GM12875 (cell line): ENCODE results near the gene CNTN1.

Experiments used
- H3K4me3 ChIP-seq: one replicate; pipeline ENCODE4 v1.5.1; 2011; ENCODE audit warnings: low read depth, low read length, control low read depth
- TF ChIP-seq, protein P1 (sequence below): IDR thresholded peaks from 2 replicates; pipeline ENCODE4 v1.5.1; 2011; ENCODE audit warnings: low read depth, mild to moderate bottlenecking, control low read depth, inconsistent platforms, low read length, moderate library complexity, borderline replicate concordance; ENCODE audit not compliant: insufficient read depth

The CNTN1 gene

GRCh38 chr12:41055875-41056577 is 363.8 kb downstream of the CNTN1 start:
- H3K4me3 ChIP-seq, result no peak overlapping the region
- TF ChIP-seq, protein P1, sequence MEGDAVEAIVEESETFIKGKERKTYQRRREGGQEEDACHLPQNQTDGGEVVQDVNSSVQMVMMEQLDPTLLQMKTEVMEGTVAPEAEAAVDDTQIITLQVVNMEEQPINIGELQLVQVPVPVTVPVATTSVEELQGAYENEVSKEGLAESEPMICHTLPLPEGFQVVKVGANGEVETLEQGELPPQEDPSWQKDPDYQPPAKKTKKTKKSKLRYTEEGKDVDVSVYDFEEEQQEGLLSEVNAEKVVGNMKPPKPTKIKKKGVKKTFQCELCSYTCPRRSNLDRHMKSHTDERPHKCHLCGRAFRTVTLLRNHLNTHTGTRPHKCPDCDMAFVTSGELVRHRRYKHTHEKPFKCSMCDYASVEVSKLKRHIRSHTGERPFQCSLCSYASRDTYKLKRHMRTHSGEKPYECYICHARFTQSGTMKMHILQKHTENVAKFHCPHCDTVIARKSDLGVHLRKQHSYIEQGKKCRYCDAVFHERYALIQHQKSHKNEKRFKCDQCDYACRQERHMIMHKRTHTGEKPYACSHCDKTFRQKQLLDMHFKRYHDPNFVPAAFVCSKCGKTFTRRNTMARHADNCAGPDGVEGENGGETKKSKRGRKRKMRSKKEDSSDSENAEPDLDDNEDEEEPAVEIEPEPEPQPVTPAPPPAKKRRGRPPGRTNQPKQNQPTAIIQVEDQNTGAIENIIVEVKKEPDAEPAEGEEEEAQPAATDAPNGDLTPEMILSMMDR, result no peak

- no peak overlapping the region for H3K4me3 ChIP-seq
- TF ChIP-seq, protein P1, result no peak
These were observed 366.0 kb downstream of the CNTN1 start for GRCh38 chr12:41058266-41058665.

DNA sequence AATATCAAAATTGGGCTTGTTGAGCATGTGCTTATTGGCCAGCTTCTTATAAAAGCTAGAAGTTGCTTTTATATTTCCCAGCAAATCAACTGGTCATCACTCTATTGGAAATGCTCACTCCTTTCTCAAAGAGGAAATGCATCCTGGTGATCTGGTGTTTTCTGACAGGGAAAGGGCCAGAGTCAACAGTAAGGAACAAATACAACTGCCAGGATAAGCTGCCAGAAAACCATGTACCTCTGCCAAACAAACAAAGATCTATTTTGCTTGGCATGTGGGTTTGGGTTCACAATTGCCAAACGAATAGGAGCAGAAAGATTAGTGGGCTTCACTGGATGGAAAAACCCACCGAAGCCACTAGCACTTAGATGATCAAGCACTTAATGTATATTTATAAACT is 369.0 kb downstream of the CNTN1 start:
- no peak overlapping the region for H3K4me3 ChIP-seq
- TF ChIP-seq, protein P1, result no peak

DNA sequence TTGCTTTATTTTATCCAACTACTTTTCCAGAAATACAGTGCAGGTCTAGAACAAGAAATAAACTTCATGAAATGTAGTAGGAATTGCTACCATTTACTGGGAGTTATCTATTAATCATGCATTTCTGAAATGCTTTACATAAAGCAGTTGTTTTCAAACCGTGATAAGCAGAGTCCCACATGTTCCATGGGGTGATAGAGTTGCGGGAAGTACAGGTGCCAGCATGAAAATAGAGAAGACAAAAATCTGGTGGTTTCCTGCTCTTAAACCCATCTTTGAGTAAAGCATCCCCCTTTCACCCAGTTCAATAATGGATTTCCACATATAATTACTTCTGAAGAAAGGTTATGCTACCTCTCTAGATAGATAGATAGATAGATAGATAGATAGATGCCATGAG is 372.2 kb downstream of the CNTN1 start:
- no peak overlapping the region for H3K4me3 ChIP-seq
- TF ChIP-seq, protein P1, result no peak

- TF ChIP-seq, protein P1, result no peak
- H3K4me3 ChIP-seq, result no peak overlapping the region
These were observed 375.9 kb downstream of the CNTN1 start for GRCh38 chr12:41067941-41068645.

DNA sequence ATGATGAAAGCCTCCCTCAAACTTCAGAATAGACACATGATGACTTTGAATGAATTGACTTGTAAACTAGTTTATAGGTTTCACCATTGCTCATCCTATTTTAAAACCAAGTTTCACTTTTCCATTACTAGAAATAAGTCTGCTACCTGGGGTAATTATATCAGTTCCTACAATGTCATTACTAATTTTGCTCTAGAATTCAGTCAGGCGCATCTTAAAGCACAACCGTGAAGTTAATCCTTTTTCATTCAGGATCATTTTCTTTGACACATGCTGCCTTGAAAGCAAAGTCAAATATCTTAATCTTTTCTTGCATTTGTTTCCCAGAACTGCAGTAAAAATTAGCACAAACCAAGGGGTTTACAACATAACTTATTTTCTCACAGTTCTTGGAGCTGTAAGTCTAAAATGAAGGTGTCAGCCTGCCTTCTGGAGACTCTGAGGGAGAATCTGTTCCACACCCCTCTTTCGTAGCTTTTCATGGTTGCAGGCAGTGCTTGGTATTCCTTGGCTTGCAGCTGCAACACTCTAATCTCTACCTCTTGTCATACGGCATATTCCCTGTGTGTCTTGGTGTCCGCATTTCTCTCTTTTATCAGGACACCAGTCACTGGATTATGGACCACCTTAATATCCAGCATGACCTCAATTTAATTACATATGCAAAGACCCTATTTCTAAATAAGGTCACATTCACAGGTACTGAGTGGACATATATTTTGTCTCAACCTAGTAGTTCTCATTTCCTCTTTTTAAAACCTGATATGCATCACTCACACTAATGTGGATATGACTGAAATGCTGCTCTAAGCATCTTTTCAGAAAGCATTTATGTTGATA is 381.6 kb downstream of the CNTN1 start:
- TF ChIP-seq, protein P1, result no peak
- H3K4me3 ChIP-seq, result no peak overlapping the region
